IMR-90 (cell line): ENCODE data around the gene NPLOC4. TPM values are rescaled to one million over a fixed set of nuclear protein-coding genes. Genes with fewer than 3 reads are reported as not detected.

Experiments used
- ATAC-seq: fragments of 200-7000 bp; cut with Tn5 transposase; 2 replicates; pipeline ENCODE4 v1.9.1; 2020; ENCODE audit warnings: low read depth, mild to moderate bottlenecking, moderate library complexity
- BruUV-seq: library from RNA; stranded (reverse); fragments of 400-500 nt; replicated peaks from 2 replicates; lab custom pipeline; 2021; lab: Mats Ljungman, UMichigan
- CTCF ChIA-PET: fragments of 300-600 bp; formaldehyde crosslinking; extraction: SDS; loops from one replicate; lab custom pipeline; 2021; ENCODE audit warnings: antibody characterized with exemption; lab: Yijun Ruan, JAX
- POLR2A ChIA-PET: fragments of 300-600 bp; sonication (Branson Sonifier 250); formaldehyde crosslinking; loops from one replicate; lab custom pipeline; 2022; ENCODE audit warnings: antibody characterized with exemption; ENCODE audit not compliant: unreplicated experiment; lab: Charles Lee
- DNase-seq: peaks from one replicate; pipeline ENCODE4 v3.0.0; 2013
- H2AFZ ChIP-seq: replicated peaks from 2 replicates; pipeline ENCODE3; 2013; ENCODE audit warnings: low read length, mild to moderate bottlenecking; ENCODE audit not compliant: poor library complexity
- H2AK5ac ChIP-seq: 2 replicates; pipeline ENCODE4 v1.6.1; 2013; ENCODE audit warnings: low read depth, low read length, inconsistent platforms
- H2AK9ac ChIP-seq: replicated peaks from 2 replicates; pipeline ENCODE3; 2013; ENCODE audit warnings: mild to moderate bottlenecking, low read depth, low read length, moderate library complexity; ENCODE audit not compliant: poor library complexity
- H2BK120ac ChIP-seq: 2 replicates; pipeline ENCODE4 v1.6.1; 2013; ENCODE audit warnings: low read depth, low read length, inconsistent platforms
- H2BK15ac ChIP-seq: 3 replicates; pipeline ENCODE4 v1.6.1; 2013; ENCODE audit warnings: low read depth, low read length, inconsistent platforms
- H2BK20ac ChIP-seq: 2 replicates; pipeline ENCODE4 v1.6.1; 2013; ENCODE audit warnings: low read depth, mild to moderate bottlenecking, inconsistent platforms, low read length, moderate library complexity
- H2BK5ac ChIP-seq: 2 replicates; pipeline ENCODE4 v1.6.1; 2013; ENCODE audit warnings: mild to moderate bottlenecking, low read depth, low read length, inconsistent platforms; ENCODE audit not compliant: poor library complexity, severe bottlenecking
- H3K14ac ChIP-seq: replicated peaks from 2 replicates; pipeline ENCODE4 v1.6.1; 2013; ENCODE audit warnings: low read depth, low read length, inconsistent platforms
- H3K18ac ChIP-seq: 2 replicates; pipeline ENCODE4 v1.6.1; 2013; ENCODE audit warnings: low read depth, low read length, control low read depth
- H3K23ac ChIP-seq: 2 replicates; pipeline ENCODE4 v1.6.1; 2013; ENCODE audit warnings: low read depth, low read length, inconsistent platforms
- H3K27ac ChIP-seq: 2 replicates; pipeline ENCODE4 v1.5.1; 2013; ENCODE audit warnings: mild to moderate bottlenecking, control low read depth, low read length; ENCODE audit not compliant: insufficient read depth
- H3K27me3 ChIP-seq: 2 replicates; pipeline ENCODE4 v1.6.1; 2013; ENCODE audit warnings: low read length; ENCODE audit not compliant: control insufficient read depth, insufficient read depth
- H3K36me3 ChIP-seq: 2 replicates; pipeline ENCODE4 v1.6.1; 2013; ENCODE audit warnings: low read length, mixed read lengths; ENCODE audit not compliant: control insufficient read depth, insufficient read depth
- H3K4ac ChIP-seq: 2 replicates; pipeline ENCODE4 v1.6.1; 2013; ENCODE audit warnings: low read depth, low read length, inconsistent platforms
- H3K4me1 ChIP-seq: 2 replicates; pipeline ENCODE4 v1.6.1; 2013; ENCODE audit warnings: low read length, mixed read lengths; ENCODE audit not compliant: control insufficient read depth, insufficient read depth
- H3K4me2 ChIP-seq: 2 replicates; pipeline ENCODE4 v1.6.1; 2013; ENCODE audit warnings: low read depth, mild to moderate bottlenecking, control low read depth, low read length, moderate library complexity
- H3K4me3 ChIP-seq: 2 replicates; pipeline ENCODE4 v1.5.1; 2013; ENCODE audit warnings: low read depth, mild to moderate bottlenecking, control low read depth, low read length, moderate library complexity; ENCODE audit not compliant: insufficient read depth
- H3K56ac ChIP-seq: 2 replicates; pipeline ENCODE4 v1.6.1; 2013; ENCODE audit warnings: low read length, inconsistent platforms; ENCODE audit not compliant: insufficient read depth; ENCODE audit errors: extremely low read depth
- H3K79me1 ChIP-seq, 2 experiments: 2 replicates each; pipeline ENCODE4 v1.6.1; 2013; ENCODE audit warnings: low read length in 2 of 2, inconsistent platforms in 1 of 2, low read depth in 1 of 2
- H3K9ac ChIP-seq: 2 replicates; pipeline ENCODE4 v1.6.1; 2013; ENCODE audit warnings: low read depth, low read length, control low read depth
- H3K9me1 ChIP-seq: 2 replicates; pipeline ENCODE4 v1.6.1; 2013; ENCODE audit warnings: low read length, inconsistent platforms; ENCODE audit not compliant: insufficient read depth
- H3K9me3 ChIP-seq: 2 replicates; pipeline ENCODE4 v1.6.1; 2013; ENCODE audit warnings: low read length; ENCODE audit not compliant: control insufficient read depth, insufficient read depth
- H4K20me1 ChIP-seq: 2 replicates; pipeline ENCODE4 v1.6.1; 2013; ENCODE audit warnings: low read length, inconsistent platforms; ENCODE audit not compliant: insufficient read depth
- H4K5ac ChIP-seq: 2 replicates; pipeline ENCODE4 v1.6.1; 2013; ENCODE audit warnings: mild to moderate bottlenecking, low read depth, low read length, control low read depth
- H4K8ac ChIP-seq, 2 experiments: 2 replicates each; pipeline ENCODE4 v1.6.1; 2013; ENCODE audit warnings: low read depth in 2 of 2, low read length in 2 of 2, control low read depth in 1 of 2, inconsistent platforms in 1 of 2
- H4K91ac ChIP-seq: 2 replicates; pipeline ENCODE4 v1.6.1; 2013; ENCODE audit warnings: low read depth, low read length, inconsistent platforms; ENCODE audit not compliant: insufficient read depth
- BHLHE40 ChIP-seq: fragments of 150-350 bp; IDR thresholded peaks from 2 replicates; pipeline ENCODE4 v1.6.1; 2016; ENCODE audit warnings: mild to moderate bottlenecking, low read depth, low read length
- CEBPB ChIP-seq: IDR thresholded peaks from 2 replicates; pipeline ENCODE4 v1.6.1; 2012; ENCODE audit warnings: low read depth, low read length, improper control_type of control experiment
- CTCF ChIP-seq: conservative IDR thresholded peaks from 2 replicates; pipeline ENCODE4 v1.5.1; 2012; ENCODE audit warnings: mild to moderate bottlenecking, low read depth, low read length, improper control_type of control experiment
- FOS ChIP-seq: fragments of 150-350 bp; IDR thresholded peaks from 2 replicates; pipeline ENCODE4 v1.6.1; 2016; ENCODE audit warnings: low read depth, low read length
- MAFK ChIP-seq: IDR thresholded peaks from 2 replicates; pipeline ENCODE4 v1.6.1; 2012; ENCODE audit warnings: low read depth, low read length, improper control_type of control experiment
- MAZ ChIP-seq: IDR thresholded peaks from 2 replicates; pipeline ENCODE4 v1.6.1; 2012; ENCODE audit warnings: low read depth, mild to moderate bottlenecking, low read length, improper control_type of control experiment, moderate library complexity, borderline replicate concordance
- POLR2A ChIP-seq: IDR thresholded peaks from 2 replicates; pipeline ENCODE4 v1.6.1; 2012; ENCODE audit warnings: mild to moderate bottlenecking, low read depth, low read length
- RAD21 ChIP-seq: IDR thresholded peaks from 2 replicates; pipeline ENCODE4 v1.6.1; 2012; ENCODE audit warnings: low read length, improper control_type of control experiment
- USF2 ChIP-seq: fragments of 150-350 bp; IDR thresholded peaks from 2 replicates; pipeline ENCODE4 v1.6.1; 2017; ENCODE audit warnings: mild to moderate bottlenecking, antibody characterized with exemption, low read length, low read depth
- WGBS, 2 experiments: methylation state at CpG; one replicate each; pipeline versions ENCODE4 v1.1.5 to v1.1.7; 2013; ENCODE audit warnings: missing lambda C conversion rate in 2 of 2; ENCODE audit not compliant: insufficient read length in 1 of 2; ENCODE audit errors: extremely low coverage in 2 of 2; 5-methylcytosine and 5-hydroxymethylcytosine counted together
- dilution Hi-C: fragments of 300-500 bp; cut with HindIII; formaldehyde crosslinking; loops from one replicate; pipeline ENCODE4 v1.14.3; 2018; ENCODE audit warnings: low sequenced_read_pairs; ENCODE audit not compliant: unreplicated experiment
- in situ Hi-C: fragments of 300-500 bp; cut with MboI; formaldehyde crosslinking; loops from 3 replicates; pipeline ENCODE4 v1.14.3; 2019; ENCODE audit warnings: low sequenced_read_pairs, inconsistent platforms, mixed read lengths
- intact Hi-C: fragments of 100-400 bp; cut with micrococcal nuclease; formaldehyde crosslinking; loops from 2 replicates; pipeline ENCODE4 v1.10.0; 2022
- polyA plus RNA-seq, 3 experiments: library from polyadenylated mRNA; depleted of rRNA; stranded (reverse); fragments of >200 nt; gene quantifications; 2 replicates each; pipeline ENCODE4 v1.2.3, GENCODE V29; 2012; ENCODE audit warnings: low replicate concordance in 1 of 3
- total RNA-seq: library from RNA; depleted of rRNA; stranded (reverse); fragments of >200 nt; gene quantifications from 2 replicates; pipeline ENCODE4 v1.2.3, GENCODE V29; 2012

Gene NPLOC4
- total and polyA plus RNA-seq, 2 of the 4 experiments (the other 2 are of a cell fraction) = 70.4 to 78.3 TPM

- no peak for TF ChIP-seq CTCF
- no peak for TF ChIP-seq FOS
These were observed 49.7 kb upstream of the NPLOC4 start (continued) for GRCh38 chr17:81686614-81687013.

GRCh38 chr17:81685108-81685507 is 48.2 kb upstream of the NPLOC4 start:
- ATAC-seq (peak; percentile 5; the same call in 1 of the 2 replicates), DNase-seq (peak; percentile 87)
- Histone ChIP-seq H3K9me3 (no peaks in the 10 kb centered on the region), H3K23ac (peak overlapping the region; percentile 98; the same call in 1 of the 2 replicates), H3K4me2 (peak overlapping the region; percentile 99), H4K20me1 (peaks cover 60% of the 10 kb centered on the region), H3K18ac (no peak overlapping the region), H2AK9ac (peak overlapping the region; percentile 97), H2AFZ (peak overlapping the region; percentile 87), H4K5ac (no peak overlapping the region), H4K91ac (peak overlapping the region; percentile 75; the same call in 1 of the 2 replicates), H3K27me3 (no peaks in the 10 kb centered on the region), H3K56ac (no peak overlapping the region), H2BK20ac (no peak overlapping the region), H3K27ac (peak overlapping the region; percentile 81; the same call in 1 of the 2 replicates), H2AK5ac (peak overlapping the region; percentile 99; the same call in 1 of the 2 replicates), H3K4me1 (peaks cover 10% of the 10 kb centered on the region), H3K79me1 (peaks cover 15 to 77% of the 10 kb centered on the region in 2 experiments; a peak in 3 of 4 replicates), H3K36me3 (peaks cover 47% of the 10 kb centered on the region), H3K4me3 (peak overlapping the region; percentile 59), H2BK120ac (peak overlapping the region; percentile 21; the same call in 1 of the 2 replicates), H3K4ac (peak overlapping the region; percentile 82; the same call in 1 of the 2 replicates), H3K9ac (peak overlapping the region; percentile 90), H3K14ac (peak overlapping the region; percentile 79), H2BK15ac (no peak overlapping the region; the same call in 2 of the 3 replicates), H3K9me1 (peaks cover 6% of the 10 kb centered on the region; the same call in 1 of the 2 replicates), H2BK5ac (peak overlapping the region; percentile 75), H4K8ac (peak overlapping the region in 1 of 2 experiments; percentile 65; a peak in 2 of 4 replicates)
- in situ Hi-C loops (no loop called here), dilution Hi-C loops (no loop called here), intact Hi-C loops (no loop called here)
- ChIA-PET POLR2A (no interaction called here), CTCF (no interaction called here)
- WGBS, 2 experiments = 39% methylated on average over 8 of the region's 12 CpGs; no CpG with 5 or more reads in 1 of the 2 experiments
- no TSS peak for BruUV-seq
- peak; percentile 57 for TF ChIP-seq POLR2A
- TF ChIP-seq MAZ = peak; percentile 58; the same call in 1 of the 2 replicates
- no peak for TF ChIP-seq MAFK
- peak; percentile 69 for TF ChIP-seq FOS
- TF ChIP-seq RAD21 = no peak
- TF ChIP-seq CTCF = no peak
- no peak for TF ChIP-seq USF2
- TF ChIP-seq BHLHE40 = no peak
- TF ChIP-seq CEBPB = no peak
